GM12878 (cell line): ENCODE measurements around the gene R3HDM2. TPM values are rescaled to one million over a fixed set of nuclear protein-coding genes. Genes with fewer than 3 reads are reported as not detected.

Experiments
- ASH2L ChIP-seq: fragments of 300-600, 200-600 bp; sonication (generic); IDR thresholded peaks from 2 replicates; pipeline ENCODE4 v1.6.1; 2017; ENCODE audit warnings: low read depth, mild to moderate bottlenecking, borderline replicate concordance
- BCL11A ChIP-seq: IDR thresholded peaks from 2 replicates; pipeline ENCODE4 v1.6.1; 2011; ENCODE audit warnings: low read depth, low read length
- BMI1 ChIP-seq: fragments of 450-650 bp; IDR thresholded peaks from 2 replicates; pipeline ENCODE4 v1.6.1; 2016; ENCODE audit warnings: mild to moderate bottlenecking, moderate library complexity, borderline replicate concordance
- FOXM1 ChIP-seq: IDR thresholded peaks from 2 replicates; pipeline ENCODE4 v1.6.1; 2012; ENCODE audit warnings: low read depth, mild to moderate bottlenecking, inconsistent platforms, low read length, moderate library complexity
- IRF4 ChIP-seq: IDR thresholded peaks from 2 replicates; pipeline ENCODE4 v1.6.1; 2011; ENCODE audit warnings: low read depth, low read length
- KAT2A ChIP-seq: conservative IDR thresholded peaks from 2 replicates; pipeline ENCODE4 v1.6.1; 2011; ENCODE audit warnings: low read depth, low read length; ENCODE audit not compliant: control insufficient read depth
- MEF2B ChIP-seq: fragments of 450-650 bp; IDR thresholded peaks from 2 replicates; pipeline ENCODE4 v1.6.1; 2018; ENCODE audit warnings: mild to moderate bottlenecking, moderate library complexity; ENCODE audit not compliant: partially characterized antibody, poor library complexity, severe bottlenecking
- MTA2 ChIP-seq: fragments of 450-650 bp; IDR thresholded peaks from 2 replicates; pipeline ENCODE4 v1.6.1; 2016; ENCODE audit warnings: low read depth, mild to moderate bottlenecking, moderate library complexity
- NR2C1 ChIP-seq: fragments of 450-650 bp; IDR thresholded peaks from 2 replicates; pipeline ENCODE4 v1.6.1; 2017; ENCODE audit warnings: antibody characterized with exemption, mild to moderate bottlenecking, moderate library complexity
- SP1 ChIP-seq: IDR thresholded peaks from one replicate; pipeline ENCODE4 v1.6.1; 2011; ENCODE audit warnings: low read depth, low read length
- TAF1 ChIP-seq: IDR thresholded peaks from 2 replicates; pipeline ENCODE4 v1.6.1; 2011; ENCODE audit warnings: mild to moderate bottlenecking, low read depth, low read length, borderline replicate concordance
- TCF3 ChIP-seq: IDR thresholded peaks from 2 replicates; pipeline ENCODE4 v1.6.1; 2012; ENCODE audit warnings: low read depth, mild to moderate bottlenecking, low read length, borderline replicate concordance; ENCODE audit not compliant: insufficient read depth
- TCF7 ChIP-seq: IDR thresholded peaks from 2 replicates; pipeline ENCODE4 v1.6.1; 2014; ENCODE audit warnings: antibody characterized with exemption, borderline replicate concordance
- YY1 ChIP-seq: IDR thresholded peaks from 2 replicates; pipeline ENCODE4 v1.6.1; 2011; ENCODE audit warnings: low read depth, mild to moderate bottlenecking, low read length
- ZZZ3 ChIP-seq: IDR thresholded peaks from 2 replicates; pipeline ENCODE4 v1.6.1; 2011; ENCODE audit warnings: low read depth; ENCODE audit not compliant: control insufficient read depth, insufficient read length
- polyA plus RNA-seq, 11 experiments: library from polyadenylated mRNA; depleted of rRNA in 4 of 11; unstranded in 6 of 11; stranded (reverse) in 5 of 11; fragments of >200 nt; fragmentation: Nextera tagmentation in 4 of 11; fragmentation: Illumina TruSeq in 1 of 11; extraction: Ambion mirVana in 4 of 11; extraction: Trizol in 1 of 11; gene quantifications; 1 replicate in 1 of 11; 2 replicates in 10 of 11; pipeline versions ENCODE4 v1.2.1 to v1.2.3, GENCODE V29; 2011 to 2016; ENCODE audit warnings: inconsistent platforms in 2 of 11, missing spikeins in 2 of 11, low read depth in 1 of 11
- total RNA-seq, 4 experiments: library from RNA; depleted of rRNA in 3 of 4; stranded (reverse); fragments of >200 nt in 3 of 4; fragmentation: Illumina TruSeq in 1 of 4; extraction: Trizol in 1 of 4; gene quantifications; 2 replicates each; pipeline versions ENCODE4 v1.2.1 to v1.2.3, GENCODE V29; 2013 to 2021
- TF ChIP-seq, protein P1 (sequence below): IDR thresholded peaks from 2 replicates; pipeline ENCODE4 v1.6.1; 2012; ENCODE audit warnings: low read depth, low read length, improper control_type of control experiment
- TF ChIP-seq, protein P2 (sequence below): fragments of 450-650 bp; IDR thresholded peaks from 2 replicates; pipeline ENCODE4 v1.6.1; 2016; ENCODE audit warnings: mild to moderate bottlenecking, moderate library complexity, borderline replicate concordance
- TF ChIP-seq, protein P3 (sequence below): fragments of 450-650 bp; IDR thresholded peaks from 2 replicates; pipeline ENCODE4 v1.6.1; 2018; ENCODE audit warnings: borderline replicate concordance, mild to moderate bottlenecking; ENCODE audit not compliant: partially characterized antibody
- TF ChIP-seq, protein P4 (sequence below): IDR thresholded peaks from 2 replicates; pipeline ENCODE4 v1.6.1; 2012; ENCODE audit warnings: low read length, inconsistent platforms

R3HDM2 gene
- total and polyA plus RNA-seq, 10 of the 15 experiments (the other 5 are each of a cell fraction or from before 2014, with no cell fraction given) = 4.6 to 26.1 (median 11.2) TPM

DNA sequence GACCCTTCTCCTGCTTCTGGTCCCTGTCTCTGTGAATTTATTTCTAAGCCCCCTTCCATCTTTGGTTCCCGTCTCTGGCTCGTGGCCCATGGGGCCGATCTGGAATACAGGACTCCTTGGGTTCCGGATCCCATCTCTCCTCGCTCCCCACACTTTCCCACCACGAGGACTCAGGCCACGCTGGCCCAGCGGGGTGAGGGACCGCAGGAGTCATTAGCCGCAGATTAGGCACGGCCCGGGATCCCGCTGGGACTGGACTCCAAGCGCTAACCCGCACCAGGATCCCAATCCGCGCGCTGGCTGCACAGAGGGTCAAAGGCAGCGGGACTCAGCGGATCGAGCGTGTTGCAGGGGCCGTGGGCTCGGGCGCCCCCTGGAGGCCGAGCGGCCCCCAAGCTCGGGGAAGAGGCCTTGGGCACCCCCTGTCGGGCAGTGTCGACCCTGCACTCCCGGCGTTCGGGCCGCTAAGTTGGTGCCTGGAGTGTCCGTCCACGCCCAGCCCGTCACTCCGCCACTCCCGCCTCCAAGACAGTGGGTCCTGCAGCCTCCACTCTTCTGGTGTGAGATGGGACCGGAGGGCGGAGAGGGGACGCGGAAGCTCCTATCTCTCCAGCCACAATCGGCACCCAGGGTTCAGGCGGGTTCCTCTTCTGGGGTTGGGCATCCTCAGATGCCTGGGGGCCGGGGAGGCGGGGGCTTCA is 191.8 kb downstream of the R3HDM2 start (continued):
- TF ChIP-seq, protein P1, sequence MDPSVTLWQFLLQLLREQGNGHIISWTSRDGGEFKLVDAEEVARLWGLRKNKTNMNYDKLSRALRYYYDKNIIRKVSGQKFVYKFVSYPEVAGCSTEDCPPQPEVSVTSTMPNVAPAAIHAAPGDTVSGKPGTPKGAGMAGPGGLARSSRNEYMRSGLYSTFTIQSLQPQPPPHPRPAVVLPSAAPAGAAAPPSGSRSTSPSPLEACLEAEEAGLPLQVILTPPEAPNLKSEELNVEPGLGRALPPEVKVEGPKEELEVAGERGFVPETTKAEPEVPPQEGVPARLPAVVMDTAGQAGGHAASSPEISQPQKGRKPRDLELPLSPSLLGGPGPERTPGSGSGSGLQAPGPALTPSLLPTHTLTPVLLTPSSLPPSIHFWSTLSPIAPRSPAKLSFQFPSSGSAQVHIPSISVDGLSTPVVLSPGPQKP = no peak
- TF ChIP-seq, protein P2, sequence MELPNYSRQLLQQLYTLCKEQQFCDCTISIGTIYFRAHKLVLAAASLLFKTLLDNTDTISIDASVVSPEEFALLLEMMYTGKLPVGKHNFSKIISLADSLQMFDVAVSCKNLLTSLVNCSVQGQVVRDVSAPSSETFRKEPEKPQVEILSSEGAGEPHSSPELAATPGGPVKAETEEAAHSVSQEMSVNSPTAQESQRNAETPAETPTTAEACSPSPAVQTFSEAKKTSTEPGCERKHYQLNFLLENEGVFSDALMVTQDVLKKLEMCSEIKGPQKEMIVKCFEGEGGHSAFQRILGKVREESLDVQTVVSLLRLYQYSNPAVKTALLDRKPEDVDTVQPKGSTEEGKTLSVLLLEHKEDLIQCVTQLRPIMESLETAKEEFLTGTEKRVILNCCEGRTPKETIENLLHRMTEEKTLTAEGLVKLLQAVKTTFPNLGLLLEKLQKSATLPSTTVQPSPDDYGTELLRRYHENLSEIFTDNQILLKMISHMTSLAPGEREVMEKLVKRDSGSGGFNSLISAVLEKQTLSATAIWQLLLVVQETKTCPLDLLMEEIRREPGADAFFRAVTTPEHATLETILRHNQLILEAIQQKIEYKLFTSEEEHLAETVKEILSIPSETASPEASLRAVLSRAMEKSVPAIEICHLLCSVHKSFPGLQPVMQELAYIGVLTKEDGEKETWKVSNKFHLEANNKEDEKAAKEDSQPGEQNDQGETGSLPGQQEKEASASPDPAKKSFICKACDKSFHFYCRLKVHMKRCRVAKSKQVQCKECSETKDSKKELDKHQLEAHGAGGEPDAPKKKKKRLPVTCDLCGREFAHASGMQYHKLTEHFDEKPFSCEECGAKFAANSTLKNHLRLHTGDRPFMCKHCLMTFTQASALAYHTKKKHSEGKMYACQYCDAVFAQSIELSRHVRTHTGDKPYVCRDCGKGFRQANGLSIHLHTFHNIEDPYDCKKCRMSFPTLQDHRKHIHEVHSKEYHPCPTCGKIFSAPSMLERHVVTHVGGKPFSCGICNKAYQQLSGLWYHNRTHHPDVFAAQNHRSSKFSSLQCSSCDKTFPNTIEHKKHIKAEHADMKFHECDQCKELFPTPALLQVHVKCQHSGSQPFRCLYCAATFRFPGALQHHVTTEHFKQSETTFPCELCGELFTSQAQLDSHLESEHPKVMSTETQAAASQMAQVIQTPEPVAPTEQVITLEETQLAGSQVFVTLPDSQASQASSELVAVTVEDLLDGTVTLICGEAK = no peak
- TF ChIP-seq, protein P3, sequence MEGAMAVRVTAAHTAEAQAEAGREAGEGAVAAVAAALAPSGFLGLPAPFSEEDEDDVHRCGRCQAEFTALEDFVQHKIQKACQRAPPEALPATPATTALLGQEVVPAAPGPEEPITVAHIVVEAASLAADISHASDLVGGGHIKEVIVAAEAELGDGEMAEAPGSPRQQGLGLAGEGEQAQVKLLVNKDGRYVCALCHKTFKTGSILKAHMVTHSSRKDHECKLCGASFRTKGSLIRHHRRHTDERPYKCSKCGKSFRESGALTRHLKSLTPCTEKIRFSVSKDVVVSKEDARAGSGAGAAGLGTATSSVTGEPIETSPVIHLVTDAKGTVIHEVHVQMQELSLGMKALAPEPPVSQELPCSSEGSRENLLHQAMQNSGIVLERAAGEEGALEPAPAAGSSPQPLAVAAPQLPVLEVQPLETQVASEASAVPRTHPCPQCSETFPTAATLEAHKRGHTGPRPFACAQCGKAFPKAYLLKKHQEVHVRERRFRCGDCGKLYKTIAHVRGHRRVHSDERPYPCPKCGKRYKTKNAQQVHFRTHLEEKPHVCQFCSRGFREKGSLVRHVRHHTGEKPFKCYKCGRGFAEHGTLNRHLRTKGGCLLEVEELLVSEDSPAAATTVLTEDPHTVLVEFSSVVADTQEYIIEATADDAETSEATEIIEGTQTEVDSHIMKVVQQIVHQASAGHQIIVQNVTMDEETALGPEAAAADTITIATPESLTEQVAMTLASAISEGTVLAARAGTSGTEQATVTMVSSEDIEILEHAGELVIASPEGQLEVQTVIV = no peak
- no peak for TF ChIP-seq ZZZ3
- TF ChIP-seq FOXM1 = peak; percentile 56; the same call in 1 of the 2 replicates
- TF ChIP-seq, protein P4, sequence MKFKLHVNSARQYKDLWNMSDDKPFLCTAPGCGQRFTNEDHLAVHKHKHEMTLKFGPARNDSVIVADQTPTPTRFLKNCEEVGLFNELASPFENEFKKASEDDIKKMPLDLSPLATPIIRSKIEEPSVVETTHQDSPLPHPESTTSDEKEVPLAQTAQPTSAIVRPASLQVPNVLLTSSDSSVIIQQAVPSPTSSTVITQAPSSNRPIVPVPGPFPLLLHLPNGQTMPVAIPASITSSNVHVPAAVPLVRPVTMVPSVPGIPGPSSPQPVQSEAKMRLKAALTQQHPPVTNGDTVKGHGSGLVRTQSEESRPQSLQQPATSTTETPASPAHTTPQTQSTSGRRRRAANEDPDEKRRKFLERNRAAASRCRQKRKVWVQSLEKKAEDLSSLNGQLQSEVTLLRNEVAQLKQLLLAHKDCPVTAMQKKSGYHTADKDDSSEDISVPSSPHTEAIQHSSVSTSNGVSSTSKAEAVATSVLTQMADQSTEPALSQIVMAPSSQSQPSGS = no peak
- no peak for TF ChIP-seq BMI1
- no peak for TF ChIP-seq ASH2L
- TF ChIP-seq MTA2 = no peak
- peak; percentile 70 for TF ChIP-seq SP1
- TF ChIP-seq NR2C1 = no peak
- no peak for TF ChIP-seq TCF7
- no peak for TF ChIP-seq BCL11A
- TF ChIP-seq IRF4 = 0 out of 2 replicates have a peak, but pooled peaks have one; percentile 31
- no peak for TF ChIP-seq TAF1
- no peak for TF ChIP-seq TCF3
- no peak for TF ChIP-seq KAT2A
- peak; percentile 84 for TF ChIP-seq YY1
- TF ChIP-seq MEF2B = no peak
